Measurements from ENCODE around the gene CAB39.

Gene CAB39

DNA sequence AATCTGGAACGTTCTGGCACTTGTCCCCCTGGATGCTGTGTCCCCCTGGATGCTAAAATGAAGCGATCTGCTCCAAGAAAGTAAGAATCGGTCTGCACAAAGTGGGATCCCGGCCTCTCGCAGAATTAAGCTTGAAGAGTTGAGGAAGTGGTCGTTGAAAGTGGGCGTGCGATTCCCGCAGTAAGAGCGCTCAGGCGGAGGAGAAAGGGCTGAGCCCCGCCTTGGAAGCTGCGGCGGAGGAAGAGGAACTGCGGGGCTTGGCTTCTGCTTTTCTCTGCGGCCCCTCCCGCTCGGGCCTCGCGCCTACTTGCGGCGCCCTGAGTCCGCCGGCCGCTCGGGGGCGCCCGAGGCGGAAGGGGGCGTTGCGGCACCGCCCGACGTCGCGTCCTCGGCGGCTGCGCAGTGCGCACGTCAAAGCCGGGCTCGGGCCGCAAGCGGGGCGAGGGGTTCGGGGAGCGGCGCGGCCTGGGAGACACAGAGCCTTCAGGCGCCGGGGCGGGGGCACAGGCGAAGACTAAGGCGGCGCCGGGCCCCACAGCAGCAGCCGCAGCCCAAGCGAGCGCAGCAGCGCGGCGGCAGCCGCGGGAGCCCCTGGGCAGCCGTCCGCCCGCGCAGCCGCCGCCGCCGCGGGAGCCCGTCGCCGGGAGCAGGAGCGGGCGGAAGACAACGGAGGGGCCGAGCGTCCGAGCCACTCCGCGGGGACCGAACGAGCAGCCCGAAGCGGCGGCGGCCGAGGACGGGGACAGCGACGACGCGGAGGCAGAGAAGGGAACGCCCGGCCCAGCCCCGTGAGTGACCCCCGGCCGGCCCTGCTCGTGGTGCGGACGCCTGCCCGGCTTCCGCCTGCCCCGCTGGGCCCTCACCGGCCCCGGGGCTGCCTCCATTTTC, at the start of gene CAB39:
Gene CAB39 (plus strand): TSS at position 400 of the 888 bp plus-strand sequence. CDS start 47,160 bp downstream, outside the sequence.
- TF ChIP-seq, protein P1, sequence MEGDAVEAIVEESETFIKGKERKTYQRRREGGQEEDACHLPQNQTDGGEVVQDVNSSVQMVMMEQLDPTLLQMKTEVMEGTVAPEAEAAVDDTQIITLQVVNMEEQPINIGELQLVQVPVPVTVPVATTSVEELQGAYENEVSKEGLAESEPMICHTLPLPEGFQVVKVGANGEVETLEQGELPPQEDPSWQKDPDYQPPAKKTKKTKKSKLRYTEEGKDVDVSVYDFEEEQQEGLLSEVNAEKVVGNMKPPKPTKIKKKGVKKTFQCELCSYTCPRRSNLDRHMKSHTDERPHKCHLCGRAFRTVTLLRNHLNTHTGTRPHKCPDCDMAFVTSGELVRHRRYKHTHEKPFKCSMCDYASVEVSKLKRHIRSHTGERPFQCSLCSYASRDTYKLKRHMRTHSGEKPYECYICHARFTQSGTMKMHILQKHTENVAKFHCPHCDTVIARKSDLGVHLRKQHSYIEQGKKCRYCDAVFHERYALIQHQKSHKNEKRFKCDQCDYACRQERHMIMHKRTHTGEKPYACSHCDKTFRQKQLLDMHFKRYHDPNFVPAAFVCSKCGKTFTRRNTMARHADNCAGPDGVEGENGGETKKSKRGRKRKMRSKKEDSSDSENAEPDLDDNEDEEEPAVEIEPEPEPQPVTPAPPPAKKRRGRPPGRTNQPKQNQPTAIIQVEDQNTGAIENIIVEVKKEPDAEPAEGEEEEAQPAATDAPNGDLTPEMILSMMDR (conservative IDR thresholded peaks at IDR 0.05; ENCODE audit: low read length): peak; percentile 41
- H3K4me3 ChIP-seq (ENCODE audit: low read length): peak within 1 kb of the TSS; percentile 86
- peak; percentile 84 for DNase-seq (ENCODE audit: low read depth)

DNA sequence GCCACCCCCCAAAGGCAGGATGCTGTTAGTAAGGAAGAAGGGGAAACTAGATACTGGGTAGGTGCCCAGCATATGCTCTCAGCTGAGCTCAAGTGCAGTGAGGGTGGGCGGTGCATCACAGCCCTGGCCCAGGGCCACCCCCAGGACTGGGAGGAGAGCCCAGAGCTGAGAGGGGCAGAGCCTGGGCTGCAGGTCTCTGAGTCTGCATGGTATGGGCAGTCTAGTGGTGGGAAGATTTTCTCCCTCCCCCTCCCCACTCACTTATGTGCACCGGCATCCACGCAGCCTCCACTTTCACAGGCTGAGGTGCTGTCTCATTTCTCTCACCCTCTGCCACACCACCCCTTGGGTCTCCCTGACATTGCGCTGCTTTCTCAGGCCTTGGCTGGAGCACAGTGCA, 48.5 kb upstream of the CAB39 start:
- TF ChIP-seq, protein P1 (conservative IDR thresholded peaks at IDR 0.05; ENCODE audit: low read length): no peak
- no peak overlapping the region for H3K4me3 ChIP-seq (ENCODE audit: low read length)
- peak; percentile 25 for DNase-seq (ENCODE audit: low read depth)

DNA sequence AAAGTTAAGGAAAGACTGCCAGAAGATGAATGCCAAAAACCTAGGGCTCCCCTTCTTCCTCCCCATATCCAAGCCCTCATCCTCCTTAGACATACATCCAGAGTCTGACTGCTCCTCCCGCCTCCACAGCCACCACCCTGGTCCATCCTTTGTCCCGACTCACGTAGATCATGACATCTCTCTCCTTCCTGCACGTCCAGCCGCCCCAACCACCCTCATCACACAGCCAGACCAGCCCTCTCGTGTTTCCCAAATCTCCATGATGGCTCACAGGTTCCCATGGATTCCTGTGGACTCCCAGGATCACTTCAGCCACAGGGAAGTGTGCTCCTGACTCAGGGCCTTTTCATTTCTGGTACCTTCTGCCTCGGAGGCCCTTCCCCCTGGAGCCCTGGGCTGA, 47.8 kb upstream of the CAB39 start:
- TF ChIP-seq, protein P1 (conservative IDR thresholded peaks at IDR 0.05; ENCODE audit: low read length): no peak
- H3K4me3 ChIP-seq (ENCODE audit: low read length): no peak overlapping the region
- DNase-seq (ENCODE audit: low read depth): no peak

DNA sequence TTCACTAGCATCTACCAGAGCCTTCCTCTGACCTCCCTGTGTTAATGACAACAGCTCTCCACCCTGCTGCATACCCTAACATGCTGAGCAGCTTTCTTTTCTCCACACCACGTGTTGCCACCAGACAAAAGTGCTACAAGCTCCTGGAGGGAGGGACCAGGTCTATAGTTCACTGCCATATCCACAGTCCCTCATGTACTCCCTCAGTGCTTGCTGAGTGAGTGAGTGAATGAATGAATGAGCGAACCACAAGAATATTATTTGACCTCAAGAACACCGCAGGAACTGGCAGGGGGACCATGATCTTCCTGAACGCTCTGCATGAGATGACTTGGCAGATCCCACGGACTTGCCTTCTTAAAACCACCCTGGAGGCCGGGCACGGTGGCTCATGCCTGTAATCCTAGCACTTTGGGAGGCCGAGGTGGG, 47.4 kb upstream of the CAB39 start:
- no peak for DNase-seq (ENCODE audit: low read depth)
- H3K4me3 ChIP-seq (ENCODE audit: low read length): no peak overlapping the region
- TF ChIP-seq, protein P1 (conservative IDR thresholded peaks at IDR 0.05; ENCODE audit: low read length): no peak

DNA sequence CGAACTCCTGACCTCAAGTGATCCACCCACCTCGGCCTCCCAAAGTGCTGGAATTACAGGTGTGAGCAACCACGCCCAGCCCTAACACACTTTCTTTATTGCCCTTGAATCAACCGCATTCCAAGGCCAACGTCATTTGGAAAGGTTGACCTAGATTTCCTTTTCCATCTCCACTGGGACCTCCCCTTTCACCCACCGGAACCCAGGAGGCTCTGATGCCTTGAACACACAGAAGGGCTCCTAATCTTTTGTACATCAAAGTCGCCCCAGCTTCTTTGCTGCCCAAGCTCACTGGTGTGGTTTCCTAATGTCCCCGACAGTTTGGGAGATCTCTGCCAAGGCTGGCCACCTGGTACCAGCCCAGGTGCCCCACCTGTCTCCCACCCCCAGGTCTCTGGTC, 46.2 kb upstream of the CAB39 start:
- no peak for DNase-seq (ENCODE audit: low read depth)
- TF ChIP-seq, protein P1 (conservative IDR thresholded peaks at IDR 0.05; ENCODE audit: low read length): no peak
- no peak overlapping the region for H3K4me3 ChIP-seq (ENCODE audit: low read length)

DNA sequence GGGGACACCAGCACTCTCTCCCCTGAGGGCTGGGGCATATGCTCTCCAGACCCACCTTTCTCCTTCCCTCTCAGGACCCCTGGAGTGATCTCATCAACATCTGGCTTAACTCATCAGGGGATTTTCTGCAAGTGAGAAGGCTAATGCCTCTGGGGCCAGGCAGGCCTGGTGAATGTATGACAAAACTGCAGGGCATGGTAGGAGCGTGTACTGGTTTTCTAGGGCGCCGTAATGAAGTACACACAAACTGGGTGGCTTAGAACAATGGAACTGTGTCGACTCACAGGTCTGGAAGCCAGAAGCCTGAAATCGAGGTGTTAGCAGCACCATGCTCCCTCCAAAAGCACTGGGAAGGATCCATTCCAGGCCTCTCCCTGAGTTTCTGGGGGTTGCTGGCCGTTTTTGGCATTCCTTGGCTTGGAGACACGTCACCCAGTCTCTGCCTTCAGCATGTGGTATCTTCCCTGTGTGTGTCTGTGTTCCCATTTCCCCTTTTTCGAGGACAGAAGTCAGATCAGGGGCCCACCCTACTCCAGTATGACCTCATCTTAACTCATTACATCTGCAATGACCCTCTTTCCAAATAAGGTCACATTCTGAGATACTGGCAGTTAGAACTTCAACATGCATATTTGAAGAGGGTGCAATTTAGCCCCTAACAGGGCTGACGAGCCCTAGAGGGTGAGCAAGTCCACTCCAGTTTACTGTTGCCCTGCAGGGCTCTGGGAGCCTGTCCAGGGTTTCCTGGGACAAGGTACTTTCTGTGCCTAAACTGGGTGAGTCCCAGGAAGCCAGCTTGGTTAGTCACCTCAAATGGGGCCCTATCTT, 45.5 kb upstream of the CAB39 start:
- no peak overlapping the region for H3K4me3 ChIP-seq (ENCODE audit: low read length)
- peak; percentile 34 for DNase-seq (ENCODE audit: low read depth)
- TF ChIP-seq, protein P1 (conservative IDR thresholded peaks at IDR 0.05; ENCODE audit: low read length): no peak
